Measurements from ENCODE around the gene OR7G3.

Gene OR7G3

GRCh38 chr19:9086761-9087160 lies 40.0 kb downstream of the OR7G3 start, which contains the start of gene OR1M1:
TSS of gene OR1M1 (plus strand) at chr19:9087061. CDS start at chr19:9093245, 6,184 bp downstream.
- DNase-seq = no peak

GRCh38 chr19:9078651-9079050 lies 48.1 kb downstream of the OR7G3 start:
- DNase-seq = no peak

- no peak for DNase-seq
Measured at GRCh38 chr19:9076901-9077300, 49.8 kb downstream of the OR7G3 start.
